Suppressor macrophage (primary cell): ENCODE data around the gene MALL.
"Not testable (repeated sequence)": the region's sequence is repeated elsewhere in the genome, so short reads cannot be mapped to it uniquely, and the experiment has no call there.

Experiments
- DNase-seq, 4 experiments: peaks; one replicate each; pipeline ENCODE4 v3.0.0-alpha.2; 2020 to 2022
- total RNA-seq, 17 experiments: gene quantifications; one replicate each; lab custom pipeline; 2026; ENCODE audit warnings: mixed read lengths in 6 of 17, inconsistent platforms in 3 of 17; lab: John Stamatoyannopoulos, UW

MALL gene
- total RNA-seq: 0 to 0.33 (median 0) reads per million in 17 experiments

- no peak for DNase-seq
Measured at GRCh38 chr2:110115291-110116032, at the start of gene MALL. MALL (minus strand) TSS chr2:110115822; CDS start chr2:110115792, 30 bp downstream.

GRCh38 chr2:110157153-110157793, 41.7 kb upstream of the MALL start:
- DNase-seq: peak; percentile 46 to 69 (median 56)

- not testable (repeated sequence) for DNase-seq
Measured at GRCh38 chr2:110154828-110155227, 39.2 kb upstream of the MALL start.

DNA sequence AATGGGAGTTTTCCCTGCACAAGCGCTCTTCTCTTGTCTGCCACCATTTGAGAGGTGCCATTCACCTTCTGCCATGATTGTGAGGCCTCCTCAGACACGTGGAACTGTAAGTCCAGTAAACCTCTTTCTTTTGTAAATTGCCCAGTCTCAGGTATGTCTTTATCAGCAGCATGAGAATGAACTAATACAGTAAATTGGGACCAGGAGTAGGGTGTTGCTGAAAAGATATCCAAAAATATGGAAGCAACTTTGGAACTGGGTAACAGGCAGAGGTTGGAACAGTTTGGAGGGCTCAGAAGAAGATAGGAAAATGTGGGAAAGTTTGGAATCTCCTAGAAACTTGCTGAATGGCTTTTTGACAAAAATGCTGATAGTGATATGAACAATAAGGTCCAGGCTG, 38.6 kb upstream of the MALL start:
- not testable (repeated sequence) for DNase-seq

- no peak for DNase-seq
Measured at GRCh38 chr2:110153416-110153815, 37.8 kb upstream of the MALL start.

DNA sequence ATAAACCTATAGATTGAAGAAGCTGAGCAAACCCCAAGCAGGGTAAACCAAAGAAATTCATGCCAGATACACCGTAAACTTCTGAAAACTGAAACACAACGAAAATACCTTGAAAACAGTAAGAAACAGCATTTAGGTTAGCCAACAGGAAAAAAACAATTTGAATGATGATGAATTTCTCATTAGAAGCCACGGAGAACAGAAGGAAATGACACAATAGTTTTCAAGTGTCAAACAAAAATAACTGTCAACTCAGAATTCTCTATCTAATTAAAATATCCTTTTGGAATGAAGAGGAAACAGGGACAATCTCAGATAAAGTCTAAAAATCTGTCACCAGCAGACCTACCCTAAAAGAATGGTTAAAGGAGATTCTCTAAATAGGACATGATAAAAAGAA, 37.3 kb upstream of the MALL start:
- no peak for DNase-seq

GRCh38 chr2:110149330-110150220, 34.0 kb upstream of the MALL start:
- peak in 1 of 4 experiments; percentile 19 for DNase-seq

GRCh38 chr2:110146945-110147332, 31.3 kb upstream of the MALL start:
- no peak for DNase-seq

DNA sequence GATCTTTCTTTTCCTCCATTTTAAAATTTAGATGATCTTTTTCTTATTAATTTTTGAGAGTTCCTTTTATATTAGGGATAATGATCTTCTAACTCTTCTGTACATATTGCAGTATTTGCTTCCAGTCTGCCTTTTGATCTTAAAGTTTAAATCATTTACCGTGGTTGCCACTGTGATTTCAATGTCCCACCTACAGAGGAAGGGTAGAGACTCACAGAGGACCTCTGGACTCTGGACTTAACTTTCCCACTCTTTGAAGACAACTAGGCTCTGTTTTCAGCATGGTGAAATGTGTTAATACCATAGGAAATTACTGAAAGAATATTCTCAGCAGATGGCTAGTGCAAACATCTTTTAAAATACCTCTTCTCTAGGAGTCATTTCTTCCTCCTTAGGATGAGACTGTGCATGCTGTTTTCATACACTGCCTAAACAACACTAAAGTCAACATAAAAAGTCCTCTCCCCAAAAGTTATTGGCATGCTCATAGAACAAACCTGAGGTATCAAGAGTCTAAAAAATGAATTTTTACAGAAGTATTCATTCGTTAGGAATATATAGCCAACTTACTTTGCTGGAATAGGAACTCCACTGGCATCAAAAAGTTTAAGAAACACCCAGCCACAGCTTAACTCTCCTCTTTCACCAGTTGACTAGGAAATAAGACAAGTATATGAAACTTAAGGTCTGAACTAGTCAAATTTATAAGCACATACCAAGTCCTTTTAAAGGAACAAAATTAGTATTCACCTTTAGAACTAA, 30.7 kb upstream of the MALL start:
- DNase-seq: no peak

DNA sequence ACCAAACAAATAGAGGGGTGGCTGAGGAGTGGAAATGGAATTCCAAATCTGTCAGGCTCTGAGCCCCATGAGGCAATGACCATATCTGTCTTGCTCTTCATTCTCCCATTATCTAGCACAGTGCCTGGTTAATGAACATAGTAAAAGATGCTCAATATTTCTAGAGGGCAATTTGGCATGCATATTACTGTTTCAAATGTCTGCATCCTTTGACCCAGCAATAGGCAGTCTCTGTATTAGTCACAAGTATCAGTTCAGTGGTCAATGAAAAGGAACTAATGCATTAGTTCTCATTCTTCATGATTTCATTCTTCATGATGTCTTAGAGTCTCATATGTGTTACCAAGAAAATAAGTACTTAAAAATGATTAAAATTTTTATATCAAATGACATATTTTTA, 28.4 kb upstream of the MALL start:
- DNase-seq: no peak

DNA sequence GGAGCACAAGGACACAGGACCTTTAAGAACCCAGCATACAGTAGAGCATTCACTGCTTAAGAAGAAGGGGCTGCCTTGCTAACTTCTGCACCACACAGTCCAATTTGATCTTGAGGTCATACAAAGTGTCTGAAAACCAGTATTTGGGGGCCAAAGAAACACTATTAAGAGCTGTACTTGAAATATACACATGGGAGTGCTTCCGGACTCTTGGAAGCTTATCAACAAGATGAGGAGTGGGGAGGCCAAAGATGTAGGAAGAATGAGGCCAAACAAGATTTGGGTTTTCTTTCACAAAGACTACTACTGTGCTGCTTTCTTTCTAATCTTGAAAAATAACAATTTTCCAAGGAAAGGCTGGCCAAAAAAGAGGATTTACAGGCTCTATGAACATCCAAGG, 24.8 kb upstream of the MALL start:
- no peak for DNase-seq

DNA sequence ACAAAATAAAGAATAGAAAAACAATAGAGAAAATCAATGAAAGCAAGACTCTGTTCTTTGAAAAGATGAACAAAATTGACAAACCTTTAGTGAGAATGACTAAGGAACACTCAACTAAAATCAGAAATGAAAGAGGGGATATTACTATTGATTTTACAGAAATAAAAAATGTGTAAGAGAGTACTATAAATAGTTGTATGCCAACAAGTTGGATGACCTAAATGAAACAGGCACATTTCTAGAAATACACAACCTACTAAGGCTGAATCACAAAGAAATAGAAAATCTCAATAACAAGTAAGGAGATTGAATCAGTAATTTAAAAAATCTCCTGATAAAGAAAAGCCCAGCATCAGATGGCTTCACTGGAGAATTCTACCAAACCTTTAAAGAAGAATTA, 18.4 kb upstream of the MALL start:
- no peak for DNase-seq

DNA sequence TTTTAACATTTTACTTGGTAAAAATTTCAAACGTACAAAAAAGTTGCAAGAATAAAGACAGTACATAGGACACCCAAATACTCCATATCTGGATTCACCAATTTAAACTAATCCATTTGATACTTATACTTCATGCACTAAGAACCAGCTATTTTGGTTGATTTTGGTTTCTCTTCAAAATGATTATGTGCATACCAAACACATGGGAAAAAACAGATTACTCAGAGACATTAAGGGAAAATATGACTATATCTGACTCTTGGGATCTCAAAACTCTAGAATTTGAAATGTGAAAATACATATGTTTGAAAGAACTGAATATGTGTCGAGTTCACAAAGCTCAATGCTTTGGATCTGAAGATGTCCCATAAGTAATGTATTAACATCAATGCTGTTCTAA, 15.5 kb upstream of the MALL start:
- no peak for DNase-seq

DNA sequence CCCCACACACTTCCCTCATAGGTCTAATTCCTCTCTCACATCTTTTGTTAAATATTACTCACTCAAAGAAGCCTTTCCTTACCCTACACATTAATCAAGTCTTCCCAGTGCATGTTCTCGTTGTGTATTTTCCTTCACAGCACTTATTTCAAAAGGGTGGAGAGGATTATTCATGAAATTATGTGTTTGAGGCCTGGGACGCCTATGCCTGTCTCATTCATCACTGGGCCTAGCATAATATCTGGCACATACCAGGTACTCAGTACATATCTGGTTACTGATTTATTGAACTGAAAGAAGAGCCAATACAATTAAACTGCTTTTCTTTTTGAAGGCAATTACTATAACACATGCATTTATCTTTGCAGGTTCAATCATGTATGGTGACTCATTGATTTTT, 15.1 kb upstream of the MALL start:
- no peak for DNase-seq

DNA sequence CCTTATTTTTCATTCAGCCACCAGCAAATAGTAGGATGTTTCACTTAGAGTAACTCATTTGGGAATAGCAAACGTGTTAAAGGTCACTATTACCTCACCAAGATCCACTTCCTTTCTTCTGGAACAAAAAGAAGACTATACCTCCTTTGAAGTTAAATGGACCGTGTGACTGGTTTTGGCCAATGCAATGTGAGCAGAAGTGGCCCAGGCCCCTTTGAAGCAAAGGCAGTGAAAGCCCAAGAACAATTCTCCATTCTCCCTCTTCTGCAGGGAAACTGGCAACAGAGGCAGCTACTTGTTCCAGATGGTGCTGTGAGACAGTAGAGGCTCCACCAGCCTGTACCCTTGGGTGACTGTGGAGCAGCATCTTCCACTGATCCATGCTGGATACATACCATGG, 11.3 kb upstream of the MALL start:
- no peak for DNase-seq

- DNase-seq: no peak
Measured at GRCh38 chr2:110126086-110126773, 10.6 kb upstream of the MALL start.

- no peak for DNase-seq
Measured at GRCh38 chr2:110124939-110125691, 9.5 kb upstream of the MALL start.

DNA sequence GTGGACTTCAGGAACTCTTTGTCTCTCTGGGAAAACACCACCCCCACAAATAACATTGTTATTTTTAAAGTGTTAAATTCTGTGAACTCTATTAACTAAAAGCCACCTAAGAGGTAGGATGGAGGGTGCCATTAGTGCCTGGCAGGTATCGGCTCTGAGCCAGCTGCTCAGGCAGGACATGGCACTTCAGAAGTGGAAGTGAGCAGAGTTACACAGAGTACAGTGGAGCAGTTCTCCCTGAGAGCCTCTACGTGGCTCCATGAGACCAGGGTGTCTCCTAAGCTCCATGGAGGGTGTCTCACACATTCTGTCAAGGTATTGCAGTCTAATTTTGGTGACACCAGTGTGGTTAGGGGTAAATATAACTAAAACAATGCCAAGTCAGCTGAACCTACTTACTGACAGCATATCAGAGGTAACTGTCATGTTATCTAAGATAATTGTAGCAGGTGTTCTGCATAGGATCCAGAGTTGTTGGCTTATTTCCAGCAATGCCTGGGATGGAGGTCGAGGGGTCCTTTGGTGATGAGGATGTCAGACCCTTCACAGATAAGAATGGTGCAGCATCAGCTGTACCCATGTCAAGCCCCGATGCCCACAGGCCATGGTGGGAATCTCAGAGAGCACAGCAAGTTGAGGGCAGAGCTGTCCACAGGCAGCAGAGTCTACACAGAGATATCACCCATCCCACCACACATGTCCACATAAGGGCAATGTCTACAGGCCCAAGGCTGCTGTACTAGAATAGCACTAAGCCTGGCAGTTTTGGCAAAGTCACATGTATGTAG, 8.6 kb upstream of the MALL start:
- DNase-seq: no peak

- no peak for DNase-seq
Measured at GRCh38 chr2:110121592-110121991, 6.0 kb upstream of the MALL start.

GRCh38 chr2:110121052-110121334, 5.4 kb upstream of the MALL start:
- DNase-seq: no peak
